SK-N-MC (cell line): ENCODE data around the gene ST6GAL1.

Experiments used
- EZH2 ChIP-seq: fragments of 200-600 bp; sonication (generic); IDR thresholded peaks from one replicate; pipeline ENCODE4 v1.6.1; 2017; ENCODE audit warnings: antibody characterized with exemption
- POLR2AphosphoS5 ChIP-seq: IDR thresholded peaks from 2 replicates; pipeline ENCODE4 v1.6.1; 2012; ENCODE audit warnings: mild to moderate bottlenecking, low read depth, low read length, borderline replicate concordance

GRCh38 chr3:186925826-186926225 is 4.5 kb upstream of the ST6GAL1 start:
- no peak for TF ChIP-seq EZH2
- TF ChIP-seq POLR2AphosphoS5: no peak
